Fibroblast of skin of back (primary cell): ENCODE measurements around the gene BAIAP3. TPM values are rescaled to one million over a fixed set of nuclear protein-coding genes. Genes with fewer than 3 reads are reported as not detected.
A peak's percentile ranks its signal among the peaks of the same experiment; 100 is the strongest.
"Not testable (repeated sequence)": the region's sequence is repeated elsewhere in the genome, so short reads cannot be mapped to it uniquely, and the experiment has no call there.

Source experiments
- DNase-seq: peaks from one replicate; pipeline ENCODE4 v3.0.0-alpha.2; 2013
- polyA plus RNA-seq, 2 experiments: library from polyadenylated mRNA; unstranded; fragments of 120-200 nt; gene quantifications; one replicate each; pipeline ENCODE4 v1.2.1, GENCODE V29; 2013; ENCODE audit not compliant: insufficient read length in 2 of 2

Gene BAIAP3, protein sequence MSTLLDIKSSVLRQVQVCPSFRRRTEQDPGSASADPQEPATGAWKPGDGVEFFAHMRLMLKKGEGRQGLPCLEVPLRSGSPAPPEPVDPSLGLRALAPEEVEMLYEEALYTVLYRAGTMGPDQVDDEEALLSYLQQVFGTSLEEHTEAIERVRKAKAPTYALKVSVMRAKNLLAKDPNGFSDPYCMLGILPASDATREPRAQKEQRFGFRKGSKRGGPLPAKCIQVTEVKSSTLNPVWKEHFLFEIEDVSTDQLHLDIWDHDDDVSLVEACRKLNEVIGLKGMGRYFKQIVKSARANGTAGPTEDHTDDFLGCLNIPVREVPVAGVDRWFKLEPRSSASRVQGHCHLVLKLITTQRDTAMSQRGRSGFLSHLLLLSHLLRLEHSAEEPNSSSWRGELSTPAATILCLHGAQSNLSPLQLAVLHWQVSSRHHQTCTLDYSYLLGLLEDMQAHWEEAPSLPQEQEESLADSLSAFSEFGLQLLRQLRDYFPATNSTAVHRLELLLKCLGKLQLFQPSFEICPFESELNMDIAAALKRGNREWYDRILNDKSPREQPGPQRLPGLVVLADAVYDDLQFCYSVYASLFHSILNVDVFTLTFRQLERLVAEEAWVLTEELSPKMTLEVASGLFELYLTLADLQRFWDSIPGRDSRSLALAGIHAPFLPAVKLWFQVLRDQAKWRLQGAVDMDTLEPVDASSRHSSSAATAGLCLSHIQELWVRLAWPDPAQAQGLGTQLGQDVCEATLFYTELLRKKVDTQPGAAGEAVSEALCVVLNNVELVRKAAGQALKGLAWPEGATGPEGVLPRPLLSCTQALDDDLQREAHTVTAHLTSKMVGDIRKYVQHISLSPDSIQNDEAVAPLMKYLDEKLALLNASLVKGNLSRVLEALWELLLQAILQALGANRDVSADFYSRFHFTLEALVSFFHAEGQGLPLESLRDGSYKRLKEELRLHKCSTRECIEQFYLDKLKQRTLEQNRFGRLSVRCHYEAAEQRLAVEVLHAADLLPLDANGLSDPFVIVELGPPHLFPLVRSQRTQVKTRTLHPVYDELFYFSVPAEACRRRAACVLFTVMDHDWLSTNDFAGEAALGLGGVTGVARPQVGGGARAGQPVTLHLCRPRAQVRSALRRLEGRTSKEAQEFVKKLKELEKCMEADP
- 0.32 TPM for polyA plus RNA-seq (2013, experiment 1 of 2; ENCODE audit: insufficient read length)
- polyA plus RNA-seq (2013, experiment 2 of 2; ENCODE audit: insufficient read length), result 0.20 TPM

- no peak for DNase-seq
Observed at GRCh38 chr16:1333149-1333812, at the start of gene BAIAP3. BAIAP3 (plus strand) TSS chr16:1333645; CDS start chr16:1338550, 4,905 bp downstream.

DNA sequence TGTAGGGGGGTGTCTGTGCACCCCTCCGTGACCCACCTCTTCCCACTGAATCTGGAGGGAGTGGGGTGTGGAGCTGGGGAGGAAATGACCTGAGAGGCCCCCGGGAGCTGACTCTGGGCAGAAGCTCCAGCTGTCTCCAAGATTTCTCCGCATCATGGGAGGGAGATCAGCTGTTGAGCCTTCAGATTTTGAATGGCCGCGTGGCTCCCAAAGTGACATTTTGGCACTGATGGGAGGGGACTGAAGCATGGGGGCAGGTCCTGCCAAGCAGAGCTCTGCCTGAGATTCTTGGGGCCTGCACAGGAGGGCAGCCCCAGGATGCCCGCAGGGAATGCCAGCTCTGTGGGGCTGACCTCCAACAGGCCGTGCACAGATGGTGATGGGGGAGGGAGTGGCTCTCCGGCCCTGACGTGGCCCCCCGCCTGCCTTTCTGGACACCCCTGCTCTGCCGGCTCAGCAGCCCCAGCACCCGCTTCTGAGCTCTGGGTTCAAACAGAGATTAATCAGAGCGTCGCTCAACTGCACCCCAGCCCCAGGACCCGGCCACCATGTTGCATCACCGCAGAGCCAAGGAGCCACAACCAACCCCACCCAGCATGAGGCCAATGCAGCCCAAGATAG lies 49.3 kb upstream of the BAIAP3 start:
- DNase-seq, result no peak

DNA sequence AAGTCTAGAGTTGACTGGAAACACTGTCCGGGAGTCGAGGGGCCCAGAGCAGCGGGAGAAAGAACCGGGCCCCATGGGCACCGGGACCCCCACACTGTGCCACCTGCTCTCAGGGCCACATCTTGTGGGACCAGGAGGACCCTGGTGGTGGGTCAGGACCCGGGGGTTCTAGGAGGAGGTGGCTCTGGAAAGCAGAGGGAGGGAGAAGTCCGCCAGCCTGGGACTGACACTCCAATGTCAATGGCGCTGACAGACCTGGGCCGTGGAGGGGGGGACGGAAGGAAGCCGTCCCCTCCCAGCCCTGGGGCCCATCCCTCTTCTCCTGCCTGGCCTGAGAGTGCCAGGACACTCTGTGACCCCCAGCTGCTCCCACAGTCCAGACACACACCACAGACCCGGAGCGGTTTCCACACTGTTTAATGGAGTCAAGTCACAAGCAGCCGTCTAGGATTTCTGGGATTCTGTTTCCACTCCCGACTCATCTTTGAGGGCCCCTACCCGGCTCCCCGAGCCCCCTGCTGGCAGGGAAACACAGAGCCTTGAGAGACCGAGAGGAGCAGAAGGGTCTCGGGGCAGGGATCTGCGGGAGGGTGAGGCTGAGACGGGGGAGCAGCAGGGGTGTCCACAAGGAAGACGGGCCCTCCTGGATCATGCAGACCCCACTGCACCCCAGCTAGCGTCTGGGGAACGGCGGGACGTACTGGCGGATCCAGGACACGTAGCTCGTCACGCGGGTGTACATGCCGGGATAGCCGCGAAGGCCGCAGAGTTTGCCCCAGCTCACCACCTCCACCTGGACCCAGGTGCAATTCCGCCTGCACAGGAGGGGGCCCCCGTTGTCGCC lies 47.6 kb upstream of the BAIAP3 start:
- DNase-seq, result no peak

GRCh38 chr16:1286513-1287094 lies 46.8 kb upstream of the BAIAP3 start:
- DNase-seq, result no peak

DNA sequence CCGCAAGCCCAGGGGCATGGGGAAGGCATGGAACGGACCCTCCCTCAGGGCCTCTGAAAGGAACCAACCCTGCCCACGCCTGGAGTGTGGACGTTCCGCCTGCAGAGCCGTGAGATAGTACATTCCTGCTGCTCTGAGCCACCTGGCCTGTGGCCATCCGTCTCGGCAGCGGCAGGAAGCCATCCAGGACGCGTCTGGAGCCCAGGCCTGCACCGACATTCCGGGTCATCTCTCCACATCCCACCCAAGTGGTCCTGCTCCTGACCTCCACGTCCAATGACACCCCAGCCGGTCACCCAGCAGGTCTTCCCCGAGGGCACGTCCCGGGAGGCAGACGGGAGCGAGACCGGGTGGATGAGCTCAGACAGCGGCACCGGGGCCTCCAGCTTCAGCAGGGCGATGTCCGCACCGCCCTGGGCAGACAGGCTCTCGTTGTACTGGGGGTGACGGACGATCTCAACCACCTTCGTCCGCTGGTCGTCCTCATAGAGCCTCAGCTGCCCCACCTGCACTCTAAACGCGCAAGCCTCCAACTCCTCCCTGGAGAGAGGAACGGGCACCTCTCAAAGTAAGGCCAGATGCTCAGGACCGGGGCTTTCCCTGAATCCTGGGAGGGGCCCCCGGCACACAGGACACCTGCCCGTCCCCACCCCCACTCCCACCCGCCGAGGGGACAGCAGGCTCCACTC lies 45.3 kb upstream of the BAIAP3 start:
- peak; percentile 16 for DNase-seq

DNA sequence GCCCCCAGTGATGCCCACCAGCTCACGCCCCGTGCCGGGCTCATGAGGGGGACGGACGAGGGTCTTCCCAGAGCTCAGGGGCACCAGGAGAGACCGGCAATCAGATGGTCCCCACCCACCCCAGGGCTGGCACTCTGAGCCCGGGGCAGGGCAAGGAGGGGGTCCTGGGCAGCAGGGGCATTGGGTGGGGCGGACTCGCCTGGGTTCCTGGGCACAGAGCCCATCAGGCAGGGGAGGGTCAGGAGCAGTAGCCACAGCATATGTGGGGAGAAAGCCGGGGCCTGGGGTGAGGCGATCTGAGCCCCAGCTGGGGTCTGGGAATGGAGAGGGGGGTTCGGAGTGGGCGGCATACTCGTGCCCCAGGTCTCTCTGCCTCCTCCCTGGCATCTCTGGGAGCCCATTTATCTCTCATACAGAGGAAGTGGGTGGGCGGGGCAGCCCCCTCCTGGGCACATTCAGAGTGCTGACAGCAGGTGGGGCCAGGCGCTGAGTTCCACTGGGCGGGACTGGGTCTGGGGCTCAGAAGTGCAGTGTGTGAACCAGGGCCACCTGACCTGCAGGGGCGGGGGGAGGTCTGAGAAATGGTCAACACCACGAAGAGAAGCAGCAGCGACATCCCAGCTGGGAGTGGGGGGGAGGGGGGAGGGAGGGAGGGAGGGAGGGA lies 44.5 kb upstream of the BAIAP3 start:
- DNase-seq, result no peak

- DNase-seq, result no peak
Observed at GRCh38 chr16:1289477-1289866, 44.0 kb upstream of the BAIAP3 start.

DNA sequence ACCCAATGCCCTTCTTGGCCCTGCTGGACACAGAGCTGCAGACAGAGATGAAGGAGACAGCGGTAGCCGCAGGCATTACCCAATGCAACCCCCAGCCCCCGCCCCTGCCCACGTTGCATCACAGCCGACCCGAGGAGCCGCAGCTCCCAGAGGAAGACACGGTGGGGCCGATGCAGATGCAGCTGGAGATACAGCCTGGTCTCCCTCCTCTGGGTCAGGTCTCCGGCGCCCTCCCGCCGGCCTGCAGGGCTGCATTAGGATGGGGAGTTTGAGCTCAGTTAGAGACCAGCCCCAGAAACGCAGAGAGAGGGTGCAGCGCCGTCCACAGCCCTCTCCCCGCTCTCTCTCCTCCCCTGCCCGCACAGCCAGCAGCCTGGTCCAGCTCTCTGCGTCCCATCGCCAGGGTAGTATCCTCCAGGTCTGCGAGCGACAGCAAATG lies 43.4 kb upstream of the BAIAP3 start:
- no peak for DNase-seq

DNA sequence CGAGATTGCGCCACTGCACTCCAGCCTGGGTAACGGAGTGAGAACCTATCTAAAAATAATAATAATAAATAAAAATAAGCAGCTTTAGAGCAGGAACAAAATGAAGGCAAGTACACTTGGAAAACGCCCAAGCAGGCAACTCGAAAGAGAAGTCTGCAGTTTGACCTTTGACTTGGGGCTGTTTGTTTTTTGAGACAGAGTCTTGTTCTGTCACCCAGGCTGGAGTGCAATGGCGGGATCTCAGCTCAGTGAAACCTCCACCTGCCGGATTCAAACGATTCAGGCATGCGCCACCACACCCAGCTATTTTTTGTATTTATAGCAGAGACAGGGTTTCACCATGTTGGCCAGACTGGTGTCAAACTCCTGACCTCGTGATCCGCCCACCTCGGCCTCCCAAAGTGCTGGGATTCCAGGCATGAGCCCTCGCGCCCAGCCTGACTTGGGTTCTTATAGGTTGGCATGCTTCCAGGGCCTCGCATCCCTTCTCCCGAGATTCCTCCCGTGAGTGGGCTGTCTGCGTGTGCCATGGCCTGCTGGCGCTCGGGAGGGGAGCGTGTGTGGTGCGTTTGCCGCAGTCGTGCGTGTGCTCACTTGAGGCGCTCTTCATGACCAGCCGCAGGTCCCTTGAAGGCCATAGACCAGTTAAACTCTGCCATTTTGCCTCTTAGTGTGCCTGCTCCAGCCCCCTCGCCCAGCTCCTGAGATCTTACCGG lies 42.4 kb upstream of the BAIAP3 start:
- no peak for DNase-seq

- DNase-seq, result no peak
Observed at GRCh38 chr16:1291576-1291974, 41.9 kb upstream of the BAIAP3 start.

DNA sequence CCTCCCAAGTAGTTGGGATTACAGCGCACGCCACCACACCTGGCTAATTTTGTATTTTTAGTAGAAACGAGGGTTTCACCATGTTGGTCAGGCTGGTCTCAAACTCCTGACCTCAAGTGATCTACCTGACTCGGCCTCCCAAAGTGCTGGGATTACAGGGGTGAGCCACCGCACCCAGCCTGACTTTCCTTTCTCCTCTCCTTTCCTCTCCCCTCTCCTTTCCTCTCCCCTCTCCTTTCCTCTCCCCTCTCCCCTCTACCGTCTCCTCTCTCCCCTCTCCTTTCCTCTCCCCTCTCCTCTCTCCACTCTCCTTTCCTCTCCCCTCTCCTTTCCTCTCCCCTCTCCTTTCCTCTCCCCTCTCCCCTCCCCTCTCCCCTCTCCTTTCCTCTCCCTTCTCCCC lies 41.2 kb upstream of the BAIAP3 start:
- not testable (repeated sequence) for DNase-seq

- DNase-seq, result not testable (repeated sequence)
Observed at GRCh38 chr16:1292808-1293207, 40.6 kb upstream of the BAIAP3 start.

- DNase-seq, result no peak
Observed at GRCh38 chr16:1293921-1294656, 39.4 kb upstream of the BAIAP3 start.

DNA sequence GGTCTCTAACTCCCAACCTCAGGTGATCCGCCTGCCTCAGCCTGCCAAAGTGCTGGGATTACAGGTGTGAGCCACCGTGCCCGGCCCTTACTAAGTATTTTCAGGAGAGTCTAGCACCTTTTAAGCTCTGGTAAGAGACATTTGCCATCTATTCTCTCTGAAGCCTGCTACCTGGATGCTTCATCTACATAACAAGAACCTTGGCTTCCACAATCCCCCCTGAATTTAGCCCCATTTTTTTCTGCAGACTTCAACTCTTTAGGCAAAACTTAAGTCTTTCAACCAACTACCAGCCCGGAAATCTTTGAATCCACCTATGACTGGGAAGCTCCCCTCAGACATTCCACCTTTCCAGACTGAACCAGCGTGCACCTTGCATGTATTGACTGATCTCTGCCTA lies 38.0 kb upstream of the BAIAP3 start:
- DNase-seq, result no peak

DNA sequence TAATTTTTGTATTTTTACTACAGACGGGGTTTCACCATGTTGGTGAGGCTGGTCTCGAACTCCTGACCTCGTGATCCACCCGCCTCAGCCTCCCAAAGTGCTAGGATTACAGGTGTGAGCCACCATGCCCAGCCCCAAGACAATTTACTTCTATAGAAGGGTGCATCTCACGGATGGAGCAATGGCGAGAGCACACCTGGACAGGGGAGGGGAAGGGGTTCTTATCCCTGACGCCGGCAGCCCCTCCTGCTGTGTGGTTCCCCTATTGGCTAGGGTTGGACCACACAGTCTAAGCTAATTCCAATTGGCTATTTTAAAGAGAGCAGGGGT lies 36.8 kb upstream of the BAIAP3 start:
- DNase-seq, result not testable (repeated sequence)

DNA sequence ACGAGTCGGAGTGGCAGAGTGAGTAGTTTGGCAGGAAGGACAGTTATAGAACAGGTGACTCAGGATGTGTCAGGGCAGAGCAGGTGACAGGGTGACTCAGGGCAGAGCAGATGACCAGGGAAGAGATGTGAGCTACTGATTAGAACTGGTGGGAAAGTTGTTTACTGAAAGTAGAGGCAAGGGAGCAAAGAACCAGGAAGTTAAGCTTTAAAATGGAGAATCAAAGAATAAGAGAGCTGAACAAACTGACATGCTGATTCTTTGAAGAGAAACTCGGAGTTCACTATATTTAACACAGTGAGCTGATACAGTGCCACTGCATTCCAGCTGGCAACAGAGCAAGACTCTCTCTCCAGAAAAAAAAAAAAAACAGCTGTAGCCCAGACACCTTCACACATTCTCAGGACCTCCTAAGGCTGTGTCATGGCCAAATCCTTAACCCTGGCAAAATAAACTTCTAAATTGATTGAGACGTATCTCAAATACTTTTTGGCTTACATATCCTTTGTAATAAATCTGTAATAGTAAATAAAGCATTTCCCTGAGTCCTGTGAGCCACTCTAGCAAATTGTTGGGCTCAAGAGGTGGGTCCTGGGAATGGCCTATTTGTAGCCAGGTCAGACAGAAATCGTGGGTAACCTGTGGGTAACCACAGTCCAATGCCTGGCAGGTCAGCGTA lies 36.3 kb upstream of the BAIAP3 start:
- DNase-seq, result peak; percentile 18

- no peak for DNase-seq
Observed at GRCh38 chr16:1298406-1298805, 35.0 kb upstream of the BAIAP3 start.
